ENCODE results near the gene TRPM3.

DNA sequence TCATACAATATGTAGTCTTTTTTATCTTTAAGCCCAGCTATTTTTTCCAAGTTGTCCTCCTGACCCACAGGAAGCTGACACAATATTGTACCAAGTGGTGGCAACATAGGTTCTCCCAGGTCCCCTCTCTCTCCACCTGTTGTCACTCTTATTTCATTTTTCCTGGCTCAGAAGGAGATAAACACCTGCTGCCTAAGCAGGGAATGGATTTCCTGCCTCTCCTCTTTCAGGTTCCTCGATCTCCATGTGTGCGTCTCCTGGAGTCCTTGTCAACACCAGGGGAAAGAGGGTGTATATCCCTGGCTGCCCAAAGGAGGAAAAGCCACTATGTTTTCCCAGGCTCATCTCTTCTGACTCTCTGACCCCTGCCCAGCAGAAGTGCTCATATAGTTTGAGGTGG, 625.2 kb downstream of the TRPM3 start:
- TF ChIP-seq CTCF (IDR thresholded peaks at IDR 0.05), result no peak
- no peak for TF ChIP-seq POLR2A (IDR thresholded peaks at IDR 0.05)
